Measurements from ENCODE around the gene SLC30A9. TPM values are rescaled to one million over a fixed set of nuclear protein-coding genes. Genes with fewer than 3 reads are reported as not detected.

The SLC30A9 gene
- total RNA-seq, 1 donor from 2014 or later = 74.8 TPM

GRCh38 chr4:41992967-41993857, 2.9 kb downstream of the SLC30A9 start:
- DNase-seq (ENCODE audit: missing footprints) (no peak), ATAC-seq (no peak)
- intact Hi-C loops (cut with DNase I) = no loop called here

GRCh38 chr4:41994461-41994985, 4.2 kb downstream of the SLC30A9 start:
- ATAC-seq (no peak), DNase-seq (ENCODE audit: missing footprints) (no peak)
- intact Hi-C loops (cut with DNase I) = no loop called here

GRCh38 chr4:41998019-41998418, 7.7 kb downstream of the SLC30A9 start:
- intact Hi-C loops (cut with DNase I) = no loop called here

GRCh38 chr4:41999321-41999720, 9.0 kb downstream of the SLC30A9 start:
- intact Hi-C loops (cut with DNase I) = no loop called here
- ATAC-seq = no peak
- DNase-seq (ENCODE audit: missing footprints) = no peak

More at GRCh38 chr4:41998019-41998418, 7.7 kb downstream of the SLC30A9 start:
- no peak for DNase-seq (ENCODE audit: missing footprints)
- no peak for ATAC-seq

- ATAC-seq (peak; percentile 63), DNase-seq (ENCODE audit: missing footprints) (no peak)
- intact Hi-C loops (cut with DNase I) = no loop called here
Measured at GRCh38 chr4:42008011-42008786, 17.9 kb downstream of the SLC30A9 start.

GRCh38 chr4:42015438-42015837, 25.1 kb downstream of the SLC30A9 start:
- no peak for DNase-seq (ENCODE audit: missing footprints)
- ATAC-seq = no peak
- intact Hi-C loops (cut with DNase I) = no loop called here

GRCh38 chr4:42018451-42018850, 28.1 kb downstream of the SLC30A9 start:
- ATAC-seq = no peak
- no peak for DNase-seq (ENCODE audit: missing footprints)
- intact Hi-C loops (cut with DNase I) = no loop called here

GRCh38 chr4:42048394-42048793, 58.1 kb downstream of the SLC30A9 start:
- intact Hi-C loops (cut with DNase I) = no loop called here
- ATAC-seq = no peak

GRCh38 chr4:42050516-42051249, 60.4 kb downstream of the SLC30A9 start:
- intact Hi-C loops (cut with DNase I) = no loop called here
- DNase-seq (ENCODE audit: missing footprints) (no peak), ATAC-seq (no peak)

More at GRCh38 chr4:42048394-42048793, 58.1 kb downstream of the SLC30A9 start:
- DNase-seq (ENCODE audit: missing footprints) = no peak

GRCh38 chr4:42066402-42066801, 76.1 kb downstream of the SLC30A9 start:
- ATAC-seq (no peak), DNase-seq (ENCODE audit: missing footprints) (no peak)
- intact Hi-C loops (cut with DNase I) = no loop called here

GRCh38 chr4:42067264-42067663, 76.9 kb downstream of the SLC30A9 start:
- intact Hi-C loops (cut with DNase I) = no loop called here
- DNase-seq (ENCODE audit: missing footprints) = no peak
- ATAC-seq = no peak

GRCh38 chr4:42070463-42070862, 80.1 kb downstream of the SLC30A9 start:
- DNase-seq (ENCODE audit: missing footprints) (no peak), ATAC-seq (no peak)
- intact Hi-C loops (cut with DNase I) = no loop called here

GRCh38 chr4:42074294-42074693, 84.0 kb downstream of the SLC30A9 start:
- DNase-seq (ENCODE audit: missing footprints) = no peak
- no peak for ATAC-seq
- intact Hi-C loops (cut with DNase I) = no loop called here

- intact Hi-C loops (cut with DNase I) = no loop called here
- no peak for DNase-seq (ENCODE audit: missing footprints)
Measured at GRCh38 chr4:42078184-42078801, 88.0 kb downstream of the SLC30A9 start.

GRCh38 chr4:42080306-42080705, 90.0 kb downstream of the SLC30A9 start:
- intact Hi-C loops (cut with DNase I) = no loop called here
- DNase-seq (ENCODE audit: missing footprints) (no peak), ATAC-seq (no peak)

More at GRCh38 chr4:42078184-42078801, 88.0 kb downstream of the SLC30A9 start:
- ATAC-seq = no peak

GRCh38 chr4:42083816-42084215, 93.5 kb downstream of the SLC30A9 start:
- DNase-seq (ENCODE audit: missing footprints) = no peak
- intact Hi-C loops (cut with DNase I) = no loop called here
- ATAC-seq = no peak

- intact Hi-C loops (cut with DNase I) = no loop called here
- DNase-seq (ENCODE audit: missing footprints) = no peak
- no peak for ATAC-seq
Measured at GRCh38 chr4:42088386-42088785, 98.1 kb downstream of the SLC30A9 start.

- intact Hi-C loops (cut with DNase I) = no loop called here
- ATAC-seq (no peak), DNase-seq (ENCODE audit: missing footprints) (no peak)
Measured at GRCh38 chr4:42101446-42101975, 111.2 kb downstream of the SLC30A9 start.
